Astrocyte (in vitro differentiated cells and primary cell): Measurements from ENCODE around the gene ASB7. TPM values are rescaled to one million over a fixed set of nuclear protein-coding genes. Genes with fewer than 3 reads are reported as not detected.

ENCODE experiments used
- DNase-seq: peaks from one replicate; pipeline ENCODE4 v3.0.0-alpha.2; 2010; ENCODE audit warnings: low read depth
- FAIRE-seq: peaks from 2 replicates; lab custom pipeline; 2011; peaks lifted over from hg19 to GRCh38; lab: Jason Lieb, UNC
- H2AFZ ChIP-seq: 2 replicates; pipeline ENCODE4 v1.6.0; 2012; ENCODE audit warnings: low read depth, low read length, inconsistent platforms
- H3K27ac ChIP-seq: 2 replicates; pipeline ENCODE4 v1.5.1; 2011; ENCODE audit warnings: low read depth, low read length, inconsistent platforms
- H3K27me3 ChIP-seq: 2 replicates; pipeline ENCODE4 v1.6.0; 2011; ENCODE audit warnings: low read length, inconsistent platforms; ENCODE audit not compliant: insufficient read depth
- H3K36me3 ChIP-seq: 2 replicates; pipeline ENCODE4 v1.5.1; 2011; ENCODE audit warnings: low read length, inconsistent platforms; ENCODE audit not compliant: insufficient read depth
- H3K4me1 ChIP-seq: 2 replicates; pipeline ENCODE4 v1.5.1; 2011; ENCODE audit warnings: low read length, inconsistent platforms; ENCODE audit not compliant: insufficient read depth
- H3K4me2 ChIP-seq: 2 replicates; pipeline ENCODE4 v1.6.0; 2012; ENCODE audit warnings: low read length, inconsistent platforms
- H3K4me3 ChIP-seq: 2 replicates; pipeline ENCODE4 v1.5.1; 2011; ENCODE audit warnings: low read depth, mild to moderate bottlenecking, low read length, inconsistent platforms; ENCODE audit not compliant: insufficient read depth
- H3K79me2 ChIP-seq: 2 replicates; pipeline ENCODE4 v1.6.0; 2012; ENCODE audit warnings: mild to moderate bottlenecking, low read length, inconsistent platforms; ENCODE audit not compliant: insufficient read depth
- H3K9ac ChIP-seq: 2 replicates; pipeline ENCODE4 v1.6.0; 2012; ENCODE audit warnings: mild to moderate bottlenecking, low read length, inconsistent platforms
- H3K9me3 ChIP-seq: 2 replicates; pipeline ENCODE4 v1.5.1; 2012; ENCODE audit warnings: low read depth, mild to moderate bottlenecking, low read length, inconsistent platforms; ENCODE audit not compliant: insufficient read depth
- H4K20me1 ChIP-seq: 2 replicates; pipeline ENCODE4 v1.6.0; 2012; ENCODE audit warnings: low read length, inconsistent platforms; ENCODE audit not compliant: insufficient read depth
- H3K27ac Mint-ChIP-seq: one replicate; pipeline ENCODE4 v1.8.0; 2021; ENCODE audit warnings: mild to moderate bottlenecking, mixed read lengths; ENCODE audit not compliant: unreplicated experiment
- H3K27me3 Mint-ChIP-seq: one replicate; pipeline ENCODE4 v1.8.0; 2021; ENCODE audit warnings: low read depth, mixed read lengths; ENCODE audit not compliant: unreplicated experiment
- H3K36me3 Mint-ChIP-seq: one replicate; pipeline ENCODE4 v1.8.0; 2021; ENCODE audit warnings: low read depth, mixed read lengths; ENCODE audit not compliant: unreplicated experiment
- H3K4me1 Mint-ChIP-seq: one replicate; pipeline ENCODE4 v1.8.0; 2021; ENCODE audit warnings: low read depth, mixed read lengths; ENCODE audit not compliant: unreplicated experiment
- H3K4me3 Mint-ChIP-seq: one replicate; pipeline ENCODE4 v1.8.0; 2021; ENCODE audit warnings: mild to moderate bottlenecking, moderate library complexity, mixed read lengths; ENCODE audit not compliant: unreplicated experiment
- H3K9me3 Mint-ChIP-seq: one replicate; pipeline ENCODE4 v1.8.0; 2021; ENCODE audit warnings: mild to moderate bottlenecking, mixed read lengths; ENCODE audit not compliant: unreplicated experiment
- EZH2 ChIP-seq: IDR thresholded peaks from 2 replicates; pipeline ENCODE4 v1.6.1; 2012; ENCODE audit warnings: mild to moderate bottlenecking, low read length, inconsistent platforms; ENCODE audit not compliant: insufficient read depth
- total RNA-seq: library from RNA; stranded (reverse); gene quantifications from 2 replicates; pipeline ENCODE4 v1.2.1, GENCODE V29; 2021
- TF ChIP-seq, protein P1 (sequence below): IDR thresholded peaks from 2 replicates; pipeline ENCODE4 v1.5.1; 2011; ENCODE audit warnings: low read depth, mild to moderate bottlenecking, inconsistent platforms, low read length, moderate library complexity; ENCODE audit not compliant: insufficient read depth

Gene ASB7
- total RNA-seq, 1 donor from 2014 or later, result 14.4 TPM

GRCh38 chr15:100645671-100646070, 43.3 kb downstream of the ASB7 start:
- FAIRE-seq (no peak), DNase-seq (no peak)
- no peaks in the 10 kb centered on the region for H3K4me1 ChIP-seq
- H3K4me3 Mint-ChIP-seq, result no peak overlapping the region
- H3K36me3 Mint-ChIP-seq, result no peaks in the 10 kb centered on the region
- no peak overlapping the region for H3K9ac ChIP-seq
- no peak overlapping the region for H3K27ac Mint-ChIP-seq
- H3K9me3 ChIP-seq, result no peaks in the 10 kb centered on the region
- H3K79me2 ChIP-seq, result peaks cover 36% of the 10 kb centered on the region
- no peak overlapping the region for H3K4me2 ChIP-seq
- no peaks in the 10 kb centered on the region for H3K4me1 Mint-ChIP-seq
- H3K27me3 Mint-ChIP-seq, result no peaks in the 10 kb centered on the region
- H3K27ac ChIP-seq, result no peak overlapping the region
- no peak for TF ChIP-seq EZH2
- TF ChIP-seq, protein P1, sequence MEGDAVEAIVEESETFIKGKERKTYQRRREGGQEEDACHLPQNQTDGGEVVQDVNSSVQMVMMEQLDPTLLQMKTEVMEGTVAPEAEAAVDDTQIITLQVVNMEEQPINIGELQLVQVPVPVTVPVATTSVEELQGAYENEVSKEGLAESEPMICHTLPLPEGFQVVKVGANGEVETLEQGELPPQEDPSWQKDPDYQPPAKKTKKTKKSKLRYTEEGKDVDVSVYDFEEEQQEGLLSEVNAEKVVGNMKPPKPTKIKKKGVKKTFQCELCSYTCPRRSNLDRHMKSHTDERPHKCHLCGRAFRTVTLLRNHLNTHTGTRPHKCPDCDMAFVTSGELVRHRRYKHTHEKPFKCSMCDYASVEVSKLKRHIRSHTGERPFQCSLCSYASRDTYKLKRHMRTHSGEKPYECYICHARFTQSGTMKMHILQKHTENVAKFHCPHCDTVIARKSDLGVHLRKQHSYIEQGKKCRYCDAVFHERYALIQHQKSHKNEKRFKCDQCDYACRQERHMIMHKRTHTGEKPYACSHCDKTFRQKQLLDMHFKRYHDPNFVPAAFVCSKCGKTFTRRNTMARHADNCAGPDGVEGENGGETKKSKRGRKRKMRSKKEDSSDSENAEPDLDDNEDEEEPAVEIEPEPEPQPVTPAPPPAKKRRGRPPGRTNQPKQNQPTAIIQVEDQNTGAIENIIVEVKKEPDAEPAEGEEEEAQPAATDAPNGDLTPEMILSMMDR, result no peak
- peaks cover 50% of the 10 kb centered on the region for H4K20me1 ChIP-seq
- no peak overlapping the region for H3K4me3 ChIP-seq
- H2AFZ ChIP-seq, result no peak overlapping the region
- H3K36me3 ChIP-seq, result no peaks in the 10 kb centered on the region
- H3K27me3 ChIP-seq, result no peaks in the 10 kb centered on the region
- no peaks in the 10 kb centered on the region for H3K9me3 Mint-ChIP-seq

DNA sequence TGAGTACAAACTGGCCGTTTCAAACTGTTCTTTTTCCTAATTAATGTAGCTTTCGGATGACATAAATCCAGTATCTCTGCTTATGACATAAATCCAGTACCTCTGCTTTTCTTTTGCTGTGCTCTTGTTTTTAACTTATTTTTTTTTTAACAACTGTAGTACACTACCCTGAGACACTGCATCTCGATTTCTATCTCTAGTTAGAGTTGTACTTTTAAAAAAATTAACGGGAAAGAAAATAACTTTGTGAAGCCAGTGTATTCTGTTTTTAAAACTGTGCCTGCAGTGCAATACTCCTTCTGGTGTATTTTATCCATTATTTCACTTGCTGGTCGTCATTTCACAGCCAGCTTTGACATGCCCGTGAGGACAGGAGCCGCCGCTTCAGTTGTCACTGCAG, 46.6 kb downstream of the ASB7 start:
- FAIRE-seq (no peak), DNase-seq (no peak)
- Histone ChIP-seq H3K27ac (no peak overlapping the region), H3K9ac (no peak overlapping the region), H3K27me3 (no peaks in the 10 kb centered on the region), H3K4me3 (no peak overlapping the region), H3K9me3 (no peaks in the 10 kb centered on the region), H3K79me2 (peaks cover 18% of the 10 kb centered on the region), H4K20me1 (peaks cover 27% of the 10 kb centered on the region), H3K4me2 (no peak overlapping the region), H2AFZ (no peak overlapping the region), H3K4me1 (no peaks in the 10 kb centered on the region), H3K36me3 (no peaks in the 10 kb centered on the region)
- Mint-ChIP-seq H3K27ac (no peak overlapping the region), H3K9me3 (no peaks in the 10 kb centered on the region), H3K4me1 (no peaks in the 10 kb centered on the region), H3K36me3 (no peaks in the 10 kb centered on the region), H3K4me3 (no peak overlapping the region), H3K27me3 (no peaks in the 10 kb centered on the region)
- TF ChIP-seq, protein P1, result no peak
- TF ChIP-seq EZH2, result no peak

GRCh38 chr15:100650685-100651084, 48.3 kb downstream of the ASB7 start:
- Histone ChIP-seq H3K4me2 (no peak overlapping the region), H3K27me3 (no peaks in the 10 kb centered on the region), H3K9ac (no peak overlapping the region), H3K4me1 (no peaks in the 10 kb centered on the region), H3K36me3 (no peaks in the 10 kb centered on the region), H3K27ac (no peak overlapping the region), H3K9me3 (no peaks in the 10 kb centered on the region), H4K20me1 (peaks cover 18% of the 10 kb centered on the region), H3K4me3 (no peak overlapping the region), H3K79me2 (peaks cover 10% of the 10 kb centered on the region), H2AFZ (no peak overlapping the region)
- no peak for FAIRE-seq
- Mint-ChIP-seq H3K4me1 (no peaks in the 10 kb centered on the region), H3K9me3 (no peaks in the 10 kb centered on the region), H3K27ac (no peak overlapping the region), H3K4me3 (no peak overlapping the region), H3K36me3 (peaks cover 2% of the 10 kb centered on the region), H3K27me3 (no peaks in the 10 kb centered on the region)
- no peak for DNase-seq
- no peak for TF ChIP-seq EZH2
- TF ChIP-seq, protein P1, result no peak
